Colonic mucosa (tissue), 4 donors: Measurements from ENCODE around the gene TMEM179. TPM values are rescaled to one million over a fixed set of nuclear protein-coding genes. Genes with fewer than 3 reads are reported as not detected.

Experiments
- DNase-seq: peaks from one replicate; pipeline ENCODE4 v3.0.0-alpha.2; 2020
- H3K27ac ChIP-seq: fragments of 200-600 bp; one replicate; pipeline ENCODE4 v1.8.0; 2021
- H3K27me3 ChIP-seq: fragments of 200-600 bp; one replicate; pipeline ENCODE4 v1.8.0; 2021
- H3K36me3 ChIP-seq: fragments of 200-600 bp; one replicate; pipeline ENCODE4 v1.8.0; 2021
- H3K4me1 ChIP-seq: fragments of 200-600 bp; one replicate; pipeline ENCODE4 v1.8.0; 2021; ENCODE audit warnings: mild to moderate bottlenecking
- H3K4me3 ChIP-seq: fragments of 200-600 bp; one replicate; pipeline ENCODE4 v1.8.0; 2021
- H3K9ac ChIP-seq, 2 donors: one replicate each; pipeline ENCODE4 v1.7.0; 2013; ENCODE audit warnings: control low read depth in 2 of 2, low read depth in 2 of 2, low read length in 2 of 2
- H3K9me3 ChIP-seq: fragments of 200-600 bp; one replicate; pipeline ENCODE4 v1.8.0; 2021
- intact Hi-C: fragments of 100-400 bp; cut with DNase I; formaldehyde crosslinking; loops from one replicate; pipeline ENCODE4 v1.14.1; 2022
- total RNA-seq, 2 donors: library from RNA; stranded (reverse); fragmentation: NEBNext Ultra II Directional in 1 of 2; extraction: Animal tissue kit (Norgen Biotek cat#: 25700) in 1 of 2; gene quantifications; one replicate each; pipeline ENCODE4 v1.2.1, GENCODE V29; 2021
- TF ChIP-seq, protein P1 (sequence below): fragments of 200-600 bp; IDR thresholded peaks from one replicate; pipeline ENCODE4 v1.8.0; 2022; ENCODE audit warnings: antibody characterized with exemption, mild to moderate bottlenecking
- donor health status: healthy.
- donor health status: DM: no; HTN: no; CAD: no.
- donor health status: DM: no; HTN: no; CAD: no.

The TMEM179 gene
- total RNA-seq, 2 donors from 2014 or later: 0.69 TPM; not detected in 1

DNA sequence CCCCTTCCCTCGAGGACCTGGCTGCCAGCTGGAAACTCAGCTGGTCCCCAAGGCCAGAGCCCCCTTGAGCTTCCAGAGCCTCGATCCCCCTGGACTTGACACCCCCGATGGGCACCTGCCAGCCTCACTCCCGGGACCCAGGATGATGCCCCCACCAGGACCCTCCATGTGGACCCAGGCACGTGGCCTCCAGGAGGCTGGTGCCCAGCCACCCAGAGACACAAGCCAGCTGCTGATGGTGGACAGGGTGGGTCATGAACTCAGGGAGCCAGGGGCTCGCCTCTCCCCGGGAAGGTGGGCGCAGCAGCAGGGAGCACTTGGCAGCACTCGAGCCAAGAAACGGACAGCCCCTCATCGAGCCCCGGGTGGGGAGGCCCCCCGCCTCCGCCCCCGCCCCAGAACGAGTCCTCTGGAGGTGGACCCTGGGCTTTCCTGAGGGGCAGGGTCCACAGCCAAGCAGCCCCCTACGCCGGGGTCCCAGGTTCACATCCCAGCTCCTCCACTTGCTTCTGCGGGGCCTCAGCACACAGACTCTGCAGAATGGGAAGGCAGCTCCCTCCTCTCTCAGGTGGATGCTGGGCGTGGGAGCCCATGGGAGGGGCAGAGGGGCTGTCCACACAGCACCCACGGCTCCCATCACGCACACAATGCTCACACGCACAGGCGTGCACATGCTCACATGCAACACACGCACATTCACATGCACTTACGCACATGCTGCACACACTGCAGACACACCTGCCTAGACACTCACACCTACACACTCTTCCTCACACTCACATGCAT lies 12.9 kb downstream of the TMEM179 start:
- Histone ChIP-seq H3K27ac (no peak overlapping the region), H3K9ac (no peak overlapping the region), H3K4me3 (no peak overlapping the region), H3K4me1 (no peaks in the 10 kb centered on the region), H3K27me3 (no peaks in the 10 kb centered on the region), H3K36me3 (no peaks in the 10 kb centered on the region), H3K9me3 (no peaks in the 10 kb centered on the region)
- TF ChIP-seq, protein P1, sequence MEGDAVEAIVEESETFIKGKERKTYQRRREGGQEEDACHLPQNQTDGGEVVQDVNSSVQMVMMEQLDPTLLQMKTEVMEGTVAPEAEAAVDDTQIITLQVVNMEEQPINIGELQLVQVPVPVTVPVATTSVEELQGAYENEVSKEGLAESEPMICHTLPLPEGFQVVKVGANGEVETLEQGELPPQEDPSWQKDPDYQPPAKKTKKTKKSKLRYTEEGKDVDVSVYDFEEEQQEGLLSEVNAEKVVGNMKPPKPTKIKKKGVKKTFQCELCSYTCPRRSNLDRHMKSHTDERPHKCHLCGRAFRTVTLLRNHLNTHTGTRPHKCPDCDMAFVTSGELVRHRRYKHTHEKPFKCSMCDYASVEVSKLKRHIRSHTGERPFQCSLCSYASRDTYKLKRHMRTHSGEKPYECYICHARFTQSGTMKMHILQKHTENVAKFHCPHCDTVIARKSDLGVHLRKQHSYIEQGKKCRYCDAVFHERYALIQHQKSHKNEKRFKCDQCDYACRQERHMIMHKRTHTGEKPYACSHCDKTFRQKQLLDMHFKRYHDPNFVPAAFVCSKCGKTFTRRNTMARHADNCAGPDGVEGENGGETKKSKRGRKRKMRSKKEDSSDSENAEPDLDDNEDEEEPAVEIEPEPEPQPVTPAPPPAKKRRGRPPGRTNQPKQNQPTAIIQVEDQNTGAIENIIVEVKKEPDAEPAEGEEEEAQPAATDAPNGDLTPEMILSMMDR: no peak
- no peak for DNase-seq
- intact Hi-C loops: no loop called here

DNA sequence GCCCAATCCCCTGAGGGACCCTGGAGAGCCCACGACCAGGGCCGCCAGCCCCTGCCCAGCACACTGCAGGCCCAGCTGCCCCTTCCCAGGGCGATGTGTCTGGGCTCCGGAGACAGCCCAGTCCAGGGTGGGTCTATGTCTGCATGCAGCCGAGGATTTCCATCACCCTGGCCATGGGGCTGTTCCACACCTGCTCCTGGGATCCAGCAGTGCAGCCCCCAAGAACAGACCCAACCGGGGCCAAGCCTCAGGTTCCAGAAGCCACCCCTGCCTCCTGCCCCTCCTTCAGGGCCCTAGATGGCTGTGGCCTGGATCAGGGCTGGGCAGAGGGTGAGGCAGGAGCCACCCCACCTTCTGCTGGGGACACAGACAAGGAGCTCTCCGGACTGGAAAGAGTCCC lies 13.5 kb downstream of the TMEM179 start:
- Histone ChIP-seq H3K27me3 (no peaks in the 10 kb centered on the region), H3K4me3 (no peak overlapping the region), H3K4me1 (no peaks in the 10 kb centered on the region), H3K9ac (no peak overlapping the region), H3K27ac (no peak overlapping the region), H3K36me3 (no peaks in the 10 kb centered on the region), H3K9me3 (no peaks in the 10 kb centered on the region)
- TF ChIP-seq, protein P1: no peak
- no peak for DNase-seq
- intact Hi-C loops: no loop called here

DNA sequence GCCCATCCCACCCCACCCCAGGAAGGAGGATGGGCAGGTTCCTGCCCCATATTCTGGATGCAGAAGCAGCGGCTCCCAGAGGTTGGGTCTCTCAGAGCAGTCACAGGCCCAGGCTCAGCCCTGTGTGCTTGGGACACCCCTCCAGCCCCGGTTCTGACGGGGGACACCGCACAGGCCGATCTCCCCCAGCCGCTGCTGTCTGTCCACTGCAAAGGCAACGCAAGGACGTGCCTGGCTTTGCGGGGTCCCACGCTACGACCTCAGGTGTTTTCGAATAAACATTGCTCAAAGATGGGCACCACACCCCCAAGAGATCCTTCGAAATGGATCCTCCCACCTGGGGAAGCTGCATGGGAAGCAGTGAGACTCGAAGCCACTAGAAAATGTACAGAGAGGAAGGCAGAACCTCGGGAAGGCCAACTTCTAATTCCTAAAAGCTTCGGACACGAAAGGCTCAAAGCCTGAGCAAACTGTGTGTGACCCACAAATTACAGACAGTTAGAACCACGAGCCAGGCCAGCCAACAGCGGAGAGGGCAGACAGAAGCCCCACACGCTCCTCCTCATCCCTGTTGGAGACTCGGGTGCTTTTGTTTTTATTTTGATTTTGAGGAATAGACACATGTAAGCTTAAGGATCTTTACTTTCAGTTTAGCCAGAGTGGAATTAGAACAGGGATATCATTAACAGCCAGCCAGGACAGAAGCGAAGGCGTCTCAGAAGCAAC lies 14.2 kb downstream of the TMEM179 start:
- H3K27ac ChIP-seq: no peak overlapping the region
- no peaks in the 10 kb centered on the region for H3K4me1 ChIP-seq
- intact Hi-C loops: no loop called here
- no peaks in the 10 kb centered on the region for H3K9me3 ChIP-seq
- TF ChIP-seq, protein P1: no peak
- H3K4me3 ChIP-seq: no peak overlapping the region
- no peak for DNase-seq
- H3K27me3 ChIP-seq: no peaks in the 10 kb centered on the region
- H3K9ac ChIP-seq: no peak overlapping the region
- H3K36me3 ChIP-seq: no peaks in the 10 kb centered on the region

DNA sequence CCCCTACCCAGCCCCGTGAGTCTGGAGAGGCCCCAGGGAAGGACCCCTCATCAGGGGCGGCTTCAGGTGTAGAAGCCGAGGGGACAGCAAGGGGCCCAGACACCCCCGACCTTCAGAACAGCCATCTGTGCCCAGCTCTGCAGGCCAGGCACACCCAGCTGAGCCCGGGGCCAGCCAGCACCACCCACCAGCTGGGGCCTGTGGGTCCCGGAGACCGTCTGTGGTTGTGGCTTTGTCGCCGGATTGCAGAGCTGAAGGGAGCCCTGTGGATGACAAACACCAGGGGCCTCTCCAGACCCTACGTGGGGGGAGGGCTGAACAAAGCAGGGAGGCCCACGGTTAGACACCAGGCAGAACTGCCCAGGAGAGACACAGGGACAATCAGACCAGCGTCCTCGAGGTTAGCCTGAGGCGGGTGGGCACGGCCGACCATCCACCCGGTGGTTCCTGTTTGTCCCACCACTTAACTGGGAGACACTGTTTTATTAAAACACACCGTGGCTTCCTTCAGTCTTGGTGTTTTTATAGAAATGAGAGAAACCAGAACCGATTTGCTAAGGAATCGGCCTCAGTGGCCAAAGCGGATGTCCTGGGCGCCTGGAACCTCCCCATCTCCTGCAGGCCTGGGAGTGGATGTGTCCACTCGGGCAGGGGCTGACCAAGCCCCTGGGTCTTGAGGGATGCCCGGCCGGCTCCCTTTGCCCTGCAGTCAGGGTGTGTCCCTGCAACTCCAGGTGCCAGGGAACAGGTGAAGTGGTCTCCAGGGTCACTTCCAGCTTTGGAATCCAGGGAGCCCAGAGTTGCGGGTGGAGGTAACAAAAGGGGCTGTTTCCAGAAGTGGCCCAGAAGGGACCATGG lies 15.0 kb downstream of the TMEM179 start:
- H3K27ac ChIP-seq: no peak overlapping the region
- TF ChIP-seq, protein P1: no peak
- H3K9ac ChIP-seq: no peak overlapping the region
- H3K36me3 ChIP-seq: no peaks in the 10 kb centered on the region
- DNase-seq: no peak
- no peaks in the 10 kb centered on the region for H3K4me1 ChIP-seq
- no peak overlapping the region for H3K4me3 ChIP-seq
- no peaks in the 10 kb centered on the region for H3K27me3 ChIP-seq
- H3K9me3 ChIP-seq: no peaks in the 10 kb centered on the region
- intact Hi-C loops: no loop called here

DNA sequence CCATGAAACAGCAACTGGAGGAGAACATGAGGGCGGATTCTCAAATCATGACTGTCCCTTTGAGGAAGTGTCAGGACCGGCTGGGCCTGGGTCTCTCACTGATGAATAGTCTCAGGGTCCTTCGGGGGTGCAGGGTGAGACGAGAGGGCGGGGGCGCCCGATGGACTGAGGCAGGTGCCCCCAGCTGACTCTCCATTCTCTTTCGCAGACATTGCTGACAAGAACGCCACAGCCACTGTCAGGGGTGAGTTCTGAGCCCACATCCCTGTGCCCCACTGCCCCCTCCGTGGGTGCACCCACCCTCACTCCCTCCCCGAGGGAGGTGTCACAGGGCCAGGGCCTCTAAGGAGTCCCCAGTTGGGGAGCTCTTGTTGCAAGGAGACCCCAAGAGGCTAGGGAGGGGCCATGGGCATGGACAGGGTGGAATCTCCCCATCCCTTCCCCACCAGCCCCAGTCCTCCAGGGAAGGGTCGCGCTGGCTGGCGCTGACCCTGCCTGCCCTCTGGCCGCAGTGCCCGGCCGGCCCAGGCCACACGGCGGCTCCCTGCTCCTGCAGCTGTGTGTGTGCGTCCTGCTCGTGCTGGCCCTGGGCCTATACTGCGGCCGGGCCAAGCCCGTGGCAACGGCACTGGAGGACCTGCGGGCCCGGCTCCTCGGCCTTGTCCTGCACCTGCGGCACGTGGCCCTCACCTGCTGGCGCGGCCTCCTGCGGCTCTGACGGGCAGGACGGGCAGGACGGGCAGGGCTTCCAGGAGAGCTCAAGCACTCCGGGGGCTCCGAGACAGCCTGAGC lies 16.3 kb downstream of the TMEM179 start:
- TF ChIP-seq, protein P1: no peak
- H3K4me3 ChIP-seq: no peak overlapping the region
- intact Hi-C loops: no loop called here
- H3K27ac ChIP-seq: no peak overlapping the region
- no peaks in the 10 kb centered on the region for H3K27me3 ChIP-seq
- DNase-seq: no peak
- H3K9ac ChIP-seq: no peak overlapping the region
- H3K9me3 ChIP-seq: no peaks in the 10 kb centered on the region
- no peaks in the 10 kb centered on the region for H3K36me3 ChIP-seq
- no peaks in the 10 kb centered on the region for H3K4me1 ChIP-seq
